A673 (cell line): Measurements from ENCODE around the gene MAZ.

Source experiments
- EZH2 ChIP-seq: fragments of 200-600 bp; sonication (generic); IDR thresholded peaks from 2 replicates; pipeline ENCODE4 v1.6.1; 2017; ENCODE audit warnings: borderline replicate concordance, low read depth, mild to moderate bottlenecking, mixed read lengths, antibody characterized with exemption, low read length; ENCODE audit not compliant: poor library complexity, severe bottlenecking
- TF ChIP-seq, protein P1 (sequence below): fragments of 300-800, 200-600 bp; sonication (generic); conservative IDR thresholded peaks from 2 replicates; pipeline ENCODE4 v1.5.1; 2017; ENCODE audit warnings: low read depth, mild to moderate bottlenecking, antibody characterized with exemption, low read length, moderate library complexity, mixed read lengths

- TF ChIP-seq, protein P1, sequence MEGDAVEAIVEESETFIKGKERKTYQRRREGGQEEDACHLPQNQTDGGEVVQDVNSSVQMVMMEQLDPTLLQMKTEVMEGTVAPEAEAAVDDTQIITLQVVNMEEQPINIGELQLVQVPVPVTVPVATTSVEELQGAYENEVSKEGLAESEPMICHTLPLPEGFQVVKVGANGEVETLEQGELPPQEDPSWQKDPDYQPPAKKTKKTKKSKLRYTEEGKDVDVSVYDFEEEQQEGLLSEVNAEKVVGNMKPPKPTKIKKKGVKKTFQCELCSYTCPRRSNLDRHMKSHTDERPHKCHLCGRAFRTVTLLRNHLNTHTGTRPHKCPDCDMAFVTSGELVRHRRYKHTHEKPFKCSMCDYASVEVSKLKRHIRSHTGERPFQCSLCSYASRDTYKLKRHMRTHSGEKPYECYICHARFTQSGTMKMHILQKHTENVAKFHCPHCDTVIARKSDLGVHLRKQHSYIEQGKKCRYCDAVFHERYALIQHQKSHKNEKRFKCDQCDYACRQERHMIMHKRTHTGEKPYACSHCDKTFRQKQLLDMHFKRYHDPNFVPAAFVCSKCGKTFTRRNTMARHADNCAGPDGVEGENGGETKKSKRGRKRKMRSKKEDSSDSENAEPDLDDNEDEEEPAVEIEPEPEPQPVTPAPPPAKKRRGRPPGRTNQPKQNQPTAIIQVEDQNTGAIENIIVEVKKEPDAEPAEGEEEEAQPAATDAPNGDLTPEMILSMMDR, result no peak
- no peak for TF ChIP-seq EZH2
Observed at GRCh38 chr16:29790949-29791844, 15.1 kb upstream of the MAZ start.
